HG02973 (cell line): ENCODE data around the gene MAPK8IP3.

ENCODE experiments used
- ATAC-seq: cut with Tn5 transposase; IDR thresholded peaks from one replicate; pipeline ENCODE4 v1.9.1; 2021; ENCODE audit warnings: moderate library complexity; ENCODE audit not compliant: unreplicated experiment

MAPK8IP3 gene

DNA sequence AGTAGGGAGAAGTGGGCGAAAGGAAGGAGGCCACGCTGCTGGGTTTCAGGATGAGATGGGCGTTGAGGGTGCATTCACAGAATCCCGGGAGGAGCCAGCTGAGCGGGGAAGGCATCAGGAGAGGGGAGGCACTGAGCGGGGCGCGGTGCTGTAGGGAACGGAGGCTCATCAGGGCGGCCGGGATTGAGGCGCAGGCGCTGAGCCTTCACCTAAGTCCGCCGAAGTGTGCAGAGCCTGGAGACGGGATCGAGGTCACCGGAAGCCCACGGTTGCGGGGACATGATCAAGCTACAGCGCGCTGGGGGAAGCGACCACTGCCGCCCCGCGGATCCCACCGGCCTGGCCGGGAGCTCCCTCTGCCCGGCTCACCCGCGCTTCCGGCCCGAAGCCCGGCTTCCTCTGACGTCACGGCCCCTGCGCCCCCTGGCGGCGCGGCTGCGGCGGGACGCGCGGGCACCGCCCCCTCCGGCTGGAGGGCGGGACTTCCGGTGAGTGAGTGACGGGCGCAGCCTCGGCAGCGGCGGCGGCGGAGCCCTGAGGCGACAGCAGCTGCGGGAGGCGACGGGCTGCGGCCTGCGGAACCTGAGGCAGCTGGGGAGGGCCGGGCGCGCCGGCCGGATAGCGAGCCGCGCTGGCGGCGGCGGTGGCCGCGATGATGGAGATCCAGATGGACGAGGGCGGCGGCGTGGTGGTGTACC, at the start of gene MAPK8IP3:
MAPK8IP3 (plus strand) TSS at position 508 of the 698 bp plus-strand sequence; CDS start at position 653, 145 bp downstream.
- ATAC-seq: peak; percentile 71

- ATAC-seq: no peak
Observed at GRCh38 chr16:1656808-1657617, 49.0 kb upstream of the MAPK8IP3 start.

GRCh38 chr16:1657841-1658240, 48.2 kb upstream of the MAPK8IP3 start:
- ATAC-seq: no peak

- ATAC-seq: no peak
Observed at GRCh38 chr16:1659031-1659430, 47.0 kb upstream of the MAPK8IP3 start.

- no peak for ATAC-seq
Observed at GRCh38 chr16:1661826-1662225, 44.2 kb upstream of the MAPK8IP3 start.

GRCh38 chr16:1662543-1662942, 43.5 kb upstream of the MAPK8IP3 start:
- no peak for ATAC-seq

- ATAC-seq: no peak
Observed at GRCh38 chr16:1665829-1666228, 40.2 kb upstream of the MAPK8IP3 start.

DNA sequence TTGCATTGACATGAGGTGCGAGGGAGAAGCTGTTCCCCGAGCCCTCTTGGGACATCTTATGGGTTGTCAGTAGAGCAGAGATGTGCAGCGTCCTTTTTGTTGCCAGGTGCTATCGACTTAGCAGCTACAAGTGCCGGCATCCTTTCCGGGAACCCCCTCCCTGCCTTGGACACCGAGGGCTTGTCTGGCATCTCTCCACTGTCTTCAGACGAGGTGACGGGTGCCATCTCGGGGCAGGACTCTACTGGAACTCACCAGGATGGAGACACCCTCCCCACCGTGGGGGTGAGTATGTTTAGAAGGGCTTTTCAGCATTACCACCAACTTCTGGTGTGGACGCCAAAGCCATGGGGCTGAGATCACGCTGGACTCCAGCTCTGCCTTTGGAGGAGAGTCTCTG, 39.7 kb upstream of the MAPK8IP3 start:
- no peak for ATAC-seq

DNA sequence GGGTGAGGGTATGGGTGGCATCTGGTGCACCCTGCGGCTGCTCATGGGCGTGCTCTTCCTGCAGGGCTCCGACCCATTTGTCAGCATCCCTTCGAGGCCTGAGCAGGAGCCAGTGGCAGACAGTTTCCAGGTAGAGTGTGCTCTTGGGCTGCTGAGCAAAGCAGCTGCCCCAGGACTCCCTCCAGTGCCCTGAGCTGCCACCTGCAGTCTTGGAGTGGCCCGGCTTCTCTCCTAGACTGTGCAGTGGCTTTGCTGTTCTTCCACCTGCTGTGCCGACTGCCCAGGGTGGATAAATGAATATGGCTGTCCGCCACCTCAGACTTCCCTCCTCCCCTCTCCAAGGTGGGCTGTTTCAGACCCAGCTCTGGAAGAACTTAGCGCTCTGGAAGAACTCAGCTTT, 38.7 kb upstream of the MAPK8IP3 start:
- no peak for ATAC-seq

- ATAC-seq: no peak
Observed at GRCh38 chr16:1667916-1668315, 38.1 kb upstream of the MAPK8IP3 start.

DNA sequence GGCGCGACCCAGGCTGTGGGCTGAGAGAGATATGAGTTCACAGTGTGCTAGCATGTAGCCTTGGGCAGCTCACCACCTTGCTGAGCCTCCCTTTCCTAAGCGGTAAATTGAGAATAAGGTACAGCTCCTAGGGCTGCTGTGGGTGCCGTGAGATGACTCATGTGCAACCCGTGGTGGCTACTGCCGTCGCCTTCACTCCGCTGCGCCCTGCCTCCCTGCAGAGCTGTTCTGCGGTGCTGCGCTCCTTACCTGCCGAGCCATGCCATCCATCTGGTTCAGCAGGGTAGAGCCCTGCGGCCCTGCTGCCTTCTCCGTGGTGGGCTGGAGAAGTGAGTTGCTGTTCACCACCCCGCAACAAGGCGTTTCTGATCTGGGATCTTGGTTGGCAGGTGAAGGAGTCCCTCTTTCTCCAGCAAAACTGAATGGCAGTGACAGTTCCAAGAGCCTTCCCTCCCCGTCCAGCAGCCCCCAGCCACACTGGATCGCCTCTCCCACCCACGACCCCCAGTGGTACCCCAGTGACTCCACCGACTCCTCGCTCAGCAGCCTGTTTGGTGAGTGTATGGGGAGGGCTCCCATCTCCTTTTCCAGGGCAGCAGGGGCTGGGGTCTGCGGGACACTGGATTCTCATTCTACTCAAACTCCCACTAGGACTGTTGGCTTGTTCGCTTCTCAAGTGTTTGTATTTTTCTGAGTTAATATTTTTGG, 37.2 kb upstream of the MAPK8IP3 start:
- no peak for ATAC-seq

DNA sequence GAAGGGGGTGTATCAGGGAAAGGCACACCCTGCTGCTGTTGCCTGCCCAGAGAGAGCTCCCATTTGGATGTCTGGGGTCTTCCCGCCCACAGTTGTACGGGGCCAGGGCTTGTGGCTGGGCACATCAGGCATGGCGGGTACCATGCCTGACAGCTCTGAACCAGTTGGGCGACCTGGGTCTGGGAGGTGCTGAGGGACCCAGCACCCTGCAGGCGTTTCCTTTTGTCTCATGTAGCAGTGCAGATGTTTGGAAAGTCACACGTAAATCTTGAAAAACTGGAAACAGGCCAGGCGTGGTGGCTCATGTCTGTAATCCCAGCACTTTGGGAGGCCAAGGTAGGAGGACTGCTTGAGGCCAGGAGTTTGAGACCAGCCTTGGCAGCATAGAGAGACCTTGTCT, 36.3 kb upstream of the MAPK8IP3 start:
- no peak for ATAC-seq

DNA sequence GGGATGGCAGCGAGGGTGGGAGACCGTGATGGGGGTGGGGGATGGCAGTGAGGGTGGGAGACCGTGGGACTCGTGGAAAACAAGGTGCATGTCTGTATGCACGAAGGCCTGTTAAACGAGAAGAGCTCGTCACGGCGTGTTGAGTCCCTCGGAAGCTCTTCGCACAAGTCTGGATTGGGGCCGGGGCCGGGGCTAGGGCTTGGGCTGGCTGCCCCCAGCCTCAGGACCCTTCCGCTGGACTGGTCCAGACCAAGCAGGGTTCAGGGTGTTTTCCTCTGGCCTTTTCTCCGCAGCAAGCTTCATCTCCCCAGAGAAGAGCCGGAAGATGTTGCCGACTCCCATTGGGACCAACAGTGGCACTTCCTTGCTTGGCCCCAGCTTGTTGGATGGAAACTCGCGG, 35.6 kb upstream of the MAPK8IP3 start:
- no peak for ATAC-seq

- no peak for ATAC-seq
Observed at GRCh38 chr16:1670866-1671265, 35.1 kb upstream of the MAPK8IP3 start.

DNA sequence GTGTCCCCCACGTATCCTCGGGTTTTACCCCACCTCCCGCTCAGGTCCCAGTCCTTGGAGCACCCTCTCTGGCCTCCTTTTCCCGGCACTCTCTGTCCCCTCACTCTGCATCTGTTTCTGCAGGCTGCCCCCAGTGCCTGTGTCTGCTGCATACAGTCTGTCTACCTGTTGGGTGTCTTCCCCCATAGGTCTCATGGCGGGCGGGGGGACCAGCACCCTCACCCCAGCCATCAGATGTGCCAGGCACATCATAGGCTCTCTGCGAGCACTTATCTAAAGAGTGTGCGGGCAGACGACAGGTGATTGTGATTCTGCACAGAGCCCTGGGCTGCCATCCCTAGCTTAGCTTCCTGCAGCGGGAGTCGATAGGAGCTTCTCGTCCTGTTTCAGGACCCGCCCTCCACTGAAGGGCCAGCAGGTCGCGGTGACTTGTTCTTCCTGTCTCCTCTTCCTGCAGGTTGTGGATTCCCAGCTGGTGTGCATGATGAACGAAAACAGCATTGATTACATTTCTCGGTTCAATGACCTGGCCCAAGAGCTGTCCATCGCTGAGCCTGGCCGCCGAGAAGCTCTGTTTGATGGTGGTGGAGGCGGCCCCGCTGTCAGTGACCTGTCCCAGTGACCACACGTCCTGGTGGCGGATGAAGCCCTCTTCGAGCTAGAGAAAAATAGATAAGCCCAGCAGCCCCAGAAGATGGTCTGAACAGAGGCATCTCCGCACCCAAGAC, 32.4 kb upstream of the MAPK8IP3 start:
- no peak for ATAC-seq

DNA sequence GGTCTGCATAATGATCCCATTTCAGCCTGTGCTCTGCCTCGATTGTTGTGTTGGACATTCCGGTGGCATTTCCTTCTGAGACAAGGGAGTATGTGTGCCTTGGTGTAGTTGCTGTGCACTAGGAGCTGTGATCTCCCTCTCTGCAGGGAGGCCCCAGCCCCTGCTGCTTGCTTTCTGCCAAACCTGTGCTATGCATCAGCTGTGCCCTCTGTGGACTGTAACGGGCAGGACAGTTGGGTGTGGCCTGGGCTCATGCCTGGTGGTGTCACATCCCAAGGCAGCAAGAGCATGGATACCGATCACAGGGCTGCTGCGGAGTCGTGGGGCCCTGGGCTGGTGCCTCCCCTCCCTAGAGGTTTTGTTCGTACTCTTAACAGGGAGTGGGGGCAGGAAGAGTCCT, 31.7 kb upstream of the MAPK8IP3 start:
- no peak for ATAC-seq

- ATAC-seq: no peak
Observed at GRCh38 chr16:1674751-1675664, 31.0 kb upstream of the MAPK8IP3 start.

DNA sequence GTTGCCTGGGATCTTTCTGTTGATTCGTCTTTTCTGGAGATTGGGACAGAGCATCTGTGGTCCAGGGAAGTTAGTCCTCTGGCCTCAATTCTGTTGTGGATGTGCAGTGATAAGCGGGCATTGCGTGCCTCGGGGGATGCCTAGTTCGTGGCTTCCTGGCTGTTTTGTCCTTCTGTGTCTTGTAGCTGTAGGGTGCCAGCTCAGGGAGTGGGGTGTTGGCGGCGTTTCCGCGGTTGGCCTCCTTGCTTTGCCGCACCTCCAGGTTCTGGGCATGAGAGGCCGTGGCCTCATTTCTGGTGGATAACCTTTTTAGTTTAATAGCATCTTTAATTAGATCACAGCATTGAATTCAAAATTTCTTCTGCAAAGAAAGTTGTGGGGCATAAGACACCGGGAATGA, 29.3 kb upstream of the MAPK8IP3 start:
- no peak for ATAC-seq

DNA sequence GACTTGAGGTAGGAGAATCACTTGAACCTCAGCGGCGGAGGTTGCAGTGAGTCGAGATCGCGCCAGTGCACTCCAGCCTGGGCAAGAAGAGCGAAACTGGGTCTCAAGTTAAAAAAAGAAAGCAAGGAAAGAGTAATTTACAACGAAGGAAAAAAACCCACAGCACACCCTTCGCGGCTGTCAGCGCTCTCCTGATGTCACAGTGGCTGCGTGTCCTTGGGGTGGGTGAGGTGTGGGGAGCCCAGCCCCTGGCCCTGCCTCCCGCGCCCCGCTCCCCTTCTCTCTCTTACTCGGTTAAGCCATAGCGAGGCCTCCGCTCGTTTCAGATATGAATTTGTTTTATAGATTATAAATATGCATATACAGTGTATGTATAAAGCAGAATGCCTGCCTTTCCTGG, 28.7 kb upstream of the MAPK8IP3 start:
- no peak for ATAC-seq

- ATAC-seq: peak; percentile 85
Observed at GRCh38 chr16:1677942-1678499, 28.0 kb upstream of the MAPK8IP3 start, which contains the start of gene JPT2. Gene JPT2 (plus strand): TSS chr16:1678279. CDS start chr16:1678313, 34 bp downstream.
